MM.1S (cell line): ENCODE measurements around the gene DISP2.

Source experiments
- DNase-seq: peaks from one replicate; pipeline ENCODE4 v3.0.0-alpha.2; 2015
- H2AFZ ChIP-seq: fragments of 300-600 bp; sonication (generic); 2 replicates; pipeline ENCODE4 v1.6.0; 2016; ENCODE audit warnings: antibody characterized with exemption, low read length
- H3F3A ChIP-seq: fragments of 300-600 bp; sonication (generic); 2 replicates; pipeline ENCODE4 v1.6.1; 2016; ENCODE audit warnings: mild to moderate bottlenecking, antibody characterized with exemption, low read length, moderate library complexity, mixed read lengths; ENCODE audit not compliant: insufficient read depth
- H3K27ac ChIP-seq: fragments of 300-600 bp; sonication (generic); 2 replicates; pipeline ENCODE4 v1.5.1; 2016; ENCODE audit warnings: mild to moderate bottlenecking, low read length
- H3K27me3 ChIP-seq: fragments of 300-600 bp; sonication (generic); replicated peaks from 2 replicates; pipeline ENCODE4 v1.6.0; 2016; ENCODE audit warnings: low read length; ENCODE audit not compliant: insufficient read depth
- H3K36me3 ChIP-seq: fragments of 300-600 bp; sonication (generic); replicated peaks from 2 replicates; pipeline ENCODE4 v1.6.1; 2016; ENCODE audit warnings: mild to moderate bottlenecking, low read length, mixed read lengths; ENCODE audit not compliant: insufficient read depth
- H3K4me1 ChIP-seq: fragments of 300-600 bp; sonication (generic); 2 replicates; pipeline ENCODE4 v1.6.1; 2016; ENCODE audit warnings: low read length, mixed read lengths
- H3K4me2 ChIP-seq: fragments of 300-600 bp; sonication (generic); 2 replicates; pipeline ENCODE4 v1.6.0; 2016; ENCODE audit warnings: low read depth, low read length
- H3K4me3 ChIP-seq: fragments of 300-600 bp; sonication (generic); 2 replicates; pipeline ENCODE4 v1.5.1; 2016; ENCODE audit warnings: low read length, mixed read lengths
- H3K79me2 ChIP-seq: fragments of 300-600 bp; sonication (generic); 2 replicates; pipeline ENCODE4 v1.6.1; 2016; ENCODE audit warnings: mixed run types, low read length, mixed read lengths
- H3K9ac ChIP-seq: fragments of 300-600 bp; sonication (generic); 2 replicates; pipeline ENCODE4 v1.6.1; 2016; ENCODE audit warnings: low read length, mixed read lengths
- H3K9me2 ChIP-seq: fragments of 300-600 bp; sonication (generic); replicated peaks from 2 replicates; pipeline ENCODE4 v1.6.1; 2016; ENCODE audit warnings: mild to moderate bottlenecking, low read length, mixed read lengths; ENCODE audit not compliant: insufficient read depth
- H3K9me3 ChIP-seq: fragments of 300-600 bp; sonication (generic); replicated peaks from 2 replicates; pipeline ENCODE4 v1.6.1; 2016; ENCODE audit warnings: mild to moderate bottlenecking, low read length, mixed read lengths; ENCODE audit not compliant: insufficient read depth
- H4K20me1 ChIP-seq: fragments of 300-600 bp; sonication (generic); 2 replicates; pipeline ENCODE4 v1.6.1; 2016; ENCODE audit warnings: mild to moderate bottlenecking, low read length, moderate library complexity, mixed read lengths; ENCODE audit not compliant: insufficient read depth
- CTCF ChIP-seq: fragments of 300-600 bp; sonication (generic); IDR thresholded peaks from 2 replicates; pipeline ENCODE4 v1.5.1; 2016; ENCODE audit warnings: antibody characterized with exemption, low read length, mixed read lengths
- EZH2 ChIP-seq: fragments of 300-600 bp; sonication (generic); optimal IDR thresholded peaks from 2 replicates; pipeline ENCODE3; 2017; ENCODE audit warnings: low read depth, mild to moderate bottlenecking, antibody characterized with exemption, low read length, mixed read lengths
- EZH2phosphoT487 ChIP-seq: fragments of 300-600 bp; sonication (generic); IDR thresholded peaks from 2 replicates; pipeline ENCODE4 v1.6.1; 2018; ENCODE audit warnings: antibody characterized with exemption, low read length

The DISP2 gene

GRCh38 chr15:40345225-40345866 is 12.7 kb upstream of the DISP2 start:
- H3K9me3 ChIP-seq, result no peaks in the 10 kb centered on the region
- no peaks in the 10 kb centered on the region for H3K36me3 ChIP-seq
- H2AFZ ChIP-seq, result no peak overlapping the region
- no peaks in the 10 kb centered on the region for H4K20me1 ChIP-seq
- no peak for TF ChIP-seq EZH2phosphoT487
- no peak for TF ChIP-seq EZH2
- no peak for TF ChIP-seq CTCF
- H3K9me2 ChIP-seq, result no peaks in the 10 kb centered on the region
- DNase-seq, result no peak
- no peaks in the 10 kb centered on the region for H3K79me2 ChIP-seq
- no peaks in the 10 kb centered on the region for H3K4me1 ChIP-seq
- H3K27me3 ChIP-seq, result no peaks in the 10 kb centered on the region
- H3K4me3 ChIP-seq, result no peak overlapping the region
- H3K4me2 ChIP-seq, result no peak overlapping the region
- no peaks in the 10 kb centered on the region for H3F3A ChIP-seq
- no peak overlapping the region for H3K27ac ChIP-seq
- no peak overlapping the region for H3K9ac ChIP-seq

- Histone ChIP-seq H3K27me3 (no peaks in the 10 kb centered on the region), H3K9me3 (no peaks in the 10 kb centered on the region), H3K9ac (no peak overlapping the region), H3K36me3 (no peaks in the 10 kb centered on the region), H4K20me1 (no peaks in the 10 kb centered on the region), H3K79me2 (no peaks in the 10 kb centered on the region), H3F3A (no peaks in the 10 kb centered on the region), H3K27ac (no peak overlapping the region), H3K4me2 (no peak overlapping the region), H2AFZ (no peak overlapping the region), H3K4me1 (no peaks in the 10 kb centered on the region), H3K4me3 (no peak overlapping the region), H3K9me2 (no peaks in the 10 kb centered on the region)
- TF ChIP-seq EZH2, result no peak
- no peak for TF ChIP-seq EZH2phosphoT487
- TF ChIP-seq CTCF, result no peak
- no peak for DNase-seq
These were observed 12.0 kb upstream of the DISP2 start for GRCh38 chr15:40345867-40346578.

GRCh38 chr15:40346579-40347558 is 11.2 kb upstream of the DISP2 start:
- Histone ChIP-seq H3K27me3 (no peaks in the 10 kb centered on the region), H3K36me3 (no peaks in the 10 kb centered on the region), H3K9me3 (no peaks in the 10 kb centered on the region), H3K9ac (no peak overlapping the region), H3K79me2 (no peaks in the 10 kb centered on the region), H3K4me1 (no peaks in the 10 kb centered on the region), H4K20me1 (no peaks in the 10 kb centered on the region), H3K27ac (no peak overlapping the region), H3K9me2 (no peaks in the 10 kb centered on the region), H3F3A (no peaks in the 10 kb centered on the region), H2AFZ (no peak overlapping the region), H3K4me2 (no peak overlapping the region), H3K4me3 (no peak overlapping the region)
- DNase-seq, result no peak
- TF ChIP-seq CTCF (no peak), EZH2 (no peak), EZH2phosphoT487 (no peak)
